Stimulated activated CD8-positive, alpha-beta memory T cell treated with anti-CD3 and anti-CD28 coated beads, Interleukin-7, amount 100 ng/mL, for 48 hours (primary cell): ENCODE measurements around the gene TFCP2L1.
"Not testable (repeated sequence)": the region's sequence is repeated elsewhere in the genome, so short reads cannot be mapped to it uniquely, and the experiment has no call there.

Source experiments
- DNase-seq, 2 donors: peaks; one replicate each; pipeline ENCODE4 v3.0.0-alpha.2; 2020; ENCODE audit warnings: low read depth in 1 of 2; ENCODE audit errors: extremely low read depth in 1 of 2

TFCP2L1 gene

DNA sequence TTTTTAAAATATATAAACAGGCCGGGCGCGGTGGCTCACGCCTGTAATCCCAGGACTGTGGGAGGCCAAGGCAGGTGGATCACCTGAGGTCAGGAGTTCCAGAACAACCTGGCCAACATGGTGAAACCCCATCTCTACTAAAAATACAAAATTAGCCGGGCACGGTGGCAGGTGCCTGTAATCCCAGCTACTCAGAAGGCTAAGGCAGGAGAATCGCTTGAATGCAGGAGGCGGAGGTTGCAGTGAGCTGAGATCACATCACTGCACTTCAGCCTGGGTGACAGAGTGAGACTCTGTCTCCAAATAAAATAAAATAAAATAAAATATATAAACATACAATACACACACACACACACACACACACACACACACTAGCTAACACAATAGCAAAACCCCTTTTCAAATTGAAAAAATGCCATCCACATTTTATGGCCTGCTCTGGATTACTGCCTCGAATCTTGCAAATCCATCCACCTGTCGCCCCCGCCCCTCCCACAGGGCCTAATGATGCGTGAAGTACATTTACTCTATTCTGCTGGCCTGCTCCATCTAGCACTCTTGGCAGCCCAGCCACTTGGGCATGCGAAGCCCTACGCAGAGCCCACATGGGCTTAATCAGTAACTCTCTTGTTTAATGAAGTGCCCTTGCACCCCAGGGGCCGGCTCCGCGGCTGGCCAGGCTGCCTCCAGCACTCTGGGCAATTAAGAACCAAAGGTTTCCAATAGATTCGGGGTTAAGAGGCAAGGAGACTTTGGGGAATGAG is 57.4 kb downstream of the TFCP2L1 start:
- not testable (repeated sequence) for DNase-seq

DNA sequence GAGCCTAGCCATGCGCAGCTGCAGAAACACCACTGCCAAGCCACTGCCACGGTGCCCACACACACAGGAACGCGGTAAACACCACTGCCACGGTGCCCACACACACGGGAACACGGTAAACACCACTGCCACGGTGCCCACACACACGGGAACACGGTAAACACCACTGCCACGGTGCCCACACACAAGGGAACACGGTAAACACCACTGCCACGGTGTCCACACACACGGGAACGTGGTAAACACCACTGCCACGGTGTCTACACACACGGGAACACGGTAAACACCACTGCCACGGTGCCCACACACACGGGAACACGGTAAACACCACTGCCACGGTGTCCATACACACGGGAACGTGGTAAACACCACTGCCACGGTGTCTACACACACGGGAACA is 59.3 kb downstream of the TFCP2L1 start:
- DNase-seq: not testable (repeated sequence)

DNA sequence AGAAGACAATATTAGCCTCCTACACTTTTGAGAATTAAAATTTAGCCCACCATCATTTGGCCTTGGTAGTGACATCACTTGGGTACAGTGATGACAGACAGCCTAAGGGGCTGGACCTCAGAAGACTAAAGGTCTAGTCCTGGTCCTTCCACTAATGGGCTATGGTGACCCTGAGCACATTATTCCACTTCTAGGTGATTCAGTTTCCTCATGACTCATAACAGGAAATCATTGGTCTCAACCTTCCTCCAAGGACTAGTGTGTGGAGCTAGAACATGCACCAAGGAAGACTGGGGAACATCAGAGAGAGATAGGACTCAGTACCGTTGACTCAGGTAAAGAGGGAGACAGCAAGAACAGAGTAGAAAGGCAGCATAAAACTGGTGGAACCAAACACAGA is 64.0 kb downstream of the TFCP2L1 start:
- no peak for DNase-seq

DNA sequence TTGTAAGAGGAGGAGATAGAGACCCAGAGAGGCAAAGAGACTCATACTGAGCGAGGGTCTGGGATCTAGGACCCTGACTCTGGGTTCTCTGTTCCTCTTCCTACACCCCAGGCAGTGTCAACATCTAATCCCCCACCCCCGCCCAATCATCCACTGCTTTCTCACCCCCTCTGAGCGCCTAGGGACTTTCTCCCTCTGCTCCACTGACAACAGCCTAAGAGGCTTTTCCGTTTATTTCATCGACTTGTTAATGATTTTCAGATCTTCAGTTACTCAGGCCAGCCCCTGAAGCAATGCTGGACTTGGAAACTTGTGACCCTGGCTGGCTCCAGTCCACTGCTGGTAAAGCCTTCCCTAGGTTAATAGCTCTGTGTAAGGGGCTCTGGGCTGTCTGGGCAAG is 65.1 kb downstream of the TFCP2L1 start:
- DNase-seq: no peak

DNA sequence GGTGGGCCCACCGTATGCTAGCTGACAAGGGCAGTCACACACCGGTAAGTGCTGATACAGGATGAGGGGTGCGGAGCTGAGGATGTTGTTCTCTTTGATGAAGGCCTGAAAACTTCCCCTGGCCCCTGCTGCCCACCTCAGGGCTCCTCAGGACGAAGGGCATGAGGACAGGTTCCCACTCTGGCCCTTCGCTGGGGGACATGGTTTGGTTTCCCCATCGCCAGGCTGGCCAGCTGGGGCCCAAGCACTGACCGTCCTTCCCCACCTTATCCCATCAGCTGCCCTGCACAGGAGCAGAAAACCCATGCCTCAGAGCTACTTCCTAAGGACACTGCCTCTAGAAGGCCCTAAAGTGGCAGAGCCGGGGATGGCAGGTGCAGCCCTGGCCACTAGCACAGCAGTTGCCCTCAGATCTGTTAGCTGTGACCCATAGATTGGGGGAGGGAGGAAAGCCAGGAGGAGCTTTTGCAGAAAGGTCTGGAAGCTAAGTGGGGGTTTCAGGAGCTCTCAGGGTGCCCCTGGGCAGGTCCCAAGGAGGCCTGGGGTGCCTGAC is 66.5 kb downstream of the TFCP2L1 start:
- DNase-seq: no peak

DNA sequence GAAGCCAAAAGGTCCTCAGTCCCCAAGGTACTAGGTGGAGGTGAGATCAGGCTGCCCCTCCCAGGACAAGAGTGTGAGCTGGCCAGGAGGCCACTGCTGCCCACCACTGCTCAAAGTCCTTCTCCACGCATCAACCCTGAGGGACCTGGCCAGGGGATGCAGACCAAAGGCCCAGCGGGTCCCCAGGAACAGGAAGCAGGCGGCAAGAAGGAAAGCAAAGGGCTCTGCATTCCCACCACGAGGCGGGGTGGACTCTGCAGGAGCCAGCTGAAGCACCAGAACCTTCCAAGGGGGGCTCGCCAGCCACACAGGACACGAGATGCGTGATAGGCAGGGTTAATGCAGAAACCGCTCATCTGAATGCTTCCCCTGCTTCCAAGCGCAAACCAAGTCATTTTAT is 67.4 kb downstream of the TFCP2L1 start:
- DNase-seq: no peak

DNA sequence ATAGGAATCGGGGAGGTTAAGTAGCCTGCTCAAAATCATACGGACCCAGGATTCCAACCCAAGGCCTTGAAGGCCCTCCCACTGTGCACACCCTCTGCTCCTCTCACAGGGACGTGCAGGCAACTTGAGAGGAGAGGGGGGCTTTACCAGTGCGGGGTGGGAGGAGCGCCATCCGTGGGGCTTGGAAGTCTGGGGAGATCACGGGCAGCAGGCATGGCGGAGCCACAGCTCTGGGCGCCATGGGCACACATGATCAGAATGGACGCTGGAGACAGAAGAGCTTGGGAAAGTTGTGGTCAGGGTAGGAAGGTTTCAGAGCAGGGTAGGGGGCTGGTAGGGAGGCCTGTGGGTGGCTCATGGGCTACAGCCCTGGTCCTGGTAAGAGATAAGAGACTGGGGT is 70.7 kb downstream of the TFCP2L1 start:
- DNase-seq: no peak

DNA sequence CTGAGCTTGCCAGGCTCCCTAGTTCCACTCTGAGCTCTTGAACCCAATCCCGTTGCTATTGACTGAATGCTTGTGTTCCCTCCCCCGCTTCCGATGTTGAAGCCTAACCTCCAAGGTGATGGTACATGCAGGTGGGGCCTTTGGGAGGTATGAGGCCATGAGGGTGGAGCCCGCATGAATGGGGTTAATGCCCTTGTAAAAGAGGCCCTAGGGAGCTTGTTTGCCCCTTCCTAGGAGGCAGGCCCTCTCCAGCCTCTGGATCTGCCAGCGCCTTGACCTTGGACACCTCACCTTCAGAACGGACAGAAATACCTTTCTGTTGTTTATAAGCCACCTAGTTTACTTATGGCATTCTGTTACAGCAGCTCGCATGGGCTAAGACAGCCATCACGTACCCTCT is 71.6 kb downstream of the TFCP2L1 start:
- DNase-seq: no peak

DNA sequence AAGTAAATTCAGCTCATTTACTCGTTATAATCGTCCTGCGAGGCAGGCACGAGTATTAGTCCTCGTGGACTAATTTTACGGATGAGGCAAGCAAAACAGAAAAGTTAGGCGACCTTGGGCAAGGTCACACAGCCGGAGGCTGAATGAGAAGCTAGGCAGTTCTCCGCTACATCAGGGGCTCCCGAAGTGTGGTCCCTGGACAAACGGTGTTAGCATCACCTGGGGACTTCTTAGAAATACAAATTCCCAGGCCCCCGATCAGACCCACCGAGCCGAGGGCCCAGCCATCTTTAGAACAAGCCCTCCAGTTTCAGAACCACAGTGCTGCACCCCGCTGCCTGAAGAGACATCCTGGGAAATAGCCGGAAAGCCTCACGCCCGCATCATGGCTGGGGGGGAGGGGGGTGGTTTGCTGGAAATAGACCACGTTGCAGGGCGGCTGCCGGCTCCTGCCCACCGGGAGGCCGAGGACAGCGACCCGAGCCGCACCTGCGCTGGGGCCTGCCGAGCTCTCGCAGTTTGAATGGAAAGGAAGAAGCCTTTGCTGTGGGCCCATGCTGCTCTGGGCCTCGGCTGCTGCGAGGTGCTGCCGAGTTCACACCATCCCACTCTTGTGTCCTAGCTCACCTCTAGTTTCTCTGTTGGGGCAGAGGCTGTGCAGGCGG is 72.2 kb downstream of the TFCP2L1 start:
- no peak for DNase-seq

DNA sequence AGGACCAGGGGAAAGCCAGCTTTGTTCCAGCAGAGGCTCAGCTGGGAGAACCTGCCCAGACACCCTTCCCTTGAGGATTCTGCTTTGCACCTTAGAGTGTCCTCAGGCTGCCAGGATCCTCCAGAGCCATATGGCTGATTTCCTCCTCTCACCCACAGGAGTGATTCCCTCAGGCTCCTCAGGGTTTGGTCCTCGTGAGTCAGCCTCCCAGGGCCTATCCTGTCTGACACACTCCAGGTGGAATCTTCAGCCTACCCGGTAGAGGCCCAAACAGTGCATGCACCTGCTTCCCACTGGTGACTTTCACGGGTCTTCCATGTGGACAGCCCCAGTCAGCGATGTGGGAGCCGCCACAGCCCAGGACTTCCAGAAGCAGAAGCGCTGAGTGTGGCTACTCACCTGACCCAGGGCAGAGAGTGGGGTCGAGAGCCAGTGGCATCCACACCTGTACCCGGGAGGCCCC is 73.3 kb downstream of the TFCP2L1 start:
- DNase-seq: no peak

DNA sequence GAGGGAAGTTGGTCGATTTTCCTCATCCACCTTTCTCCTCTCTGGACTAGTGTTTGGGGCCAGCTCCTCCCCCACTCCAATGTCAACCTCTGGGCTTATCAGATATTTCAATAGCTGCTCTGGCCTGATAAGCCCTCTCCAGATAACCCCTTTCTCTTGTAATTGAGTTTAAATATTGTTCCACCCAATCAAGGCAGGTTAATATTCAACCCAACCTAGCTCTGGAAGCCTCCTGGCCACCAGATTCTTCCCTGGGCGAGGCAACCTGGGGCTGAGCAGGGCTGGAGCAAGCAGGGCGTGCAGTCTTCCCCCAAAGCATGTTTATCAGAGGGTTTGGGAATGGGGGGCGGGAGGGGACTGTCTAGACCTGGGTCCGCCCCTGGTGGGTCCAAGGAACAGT is 73.8 kb downstream of the TFCP2L1 start:
- no peak for DNase-seq

DNA sequence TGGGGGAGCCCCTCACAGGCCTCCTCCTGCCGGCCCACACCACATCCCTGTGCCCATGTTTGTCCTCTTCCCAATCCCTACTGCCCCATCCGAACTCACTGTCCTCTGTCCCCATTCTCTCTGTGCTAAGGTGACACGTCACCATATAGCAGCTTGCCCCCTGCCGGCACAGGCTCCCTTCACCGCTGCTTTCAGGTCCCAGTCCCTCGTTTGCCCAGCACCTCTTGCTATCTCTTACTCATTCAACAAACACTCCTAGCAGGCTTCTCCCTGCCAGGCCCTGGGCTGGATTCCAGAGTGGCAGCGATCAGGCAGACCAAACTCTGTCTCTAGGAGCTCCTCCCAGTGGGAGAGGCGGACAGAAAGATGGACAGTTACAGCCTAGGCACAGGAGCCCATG is 74.3 kb downstream of the TFCP2L1 start:
- no peak for DNase-seq

DNA sequence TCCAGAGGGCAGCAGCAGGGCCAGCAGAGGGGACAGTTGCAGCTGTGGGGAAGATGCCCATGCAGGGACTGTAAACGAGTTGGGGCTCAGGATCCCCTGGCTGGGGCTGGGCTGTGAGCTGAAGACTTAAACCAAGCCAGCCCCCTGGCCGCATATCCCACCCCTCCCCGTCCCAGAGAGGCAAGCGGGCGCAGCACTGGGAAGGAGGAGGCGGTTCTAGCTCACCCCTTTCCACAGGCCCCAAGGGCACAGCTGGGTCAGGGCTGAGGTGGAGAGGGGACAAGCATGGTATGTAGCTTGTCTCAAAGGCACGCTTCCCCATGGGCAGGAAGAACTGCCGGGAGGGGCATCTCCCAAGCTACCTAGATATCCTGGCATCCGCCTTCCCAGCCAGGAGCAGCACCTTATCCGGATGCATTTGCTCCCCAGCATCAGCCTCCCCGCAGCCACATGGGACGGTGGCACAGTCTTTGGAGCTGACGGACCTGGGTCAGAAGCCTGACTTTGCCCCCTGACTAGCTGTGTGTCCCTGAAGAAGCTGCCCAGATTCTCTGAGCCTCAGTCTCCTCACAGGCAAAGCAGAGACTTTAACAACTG is 75.9 kb downstream of the TFCP2L1 start:
- DNase-seq: no peak

DNA sequence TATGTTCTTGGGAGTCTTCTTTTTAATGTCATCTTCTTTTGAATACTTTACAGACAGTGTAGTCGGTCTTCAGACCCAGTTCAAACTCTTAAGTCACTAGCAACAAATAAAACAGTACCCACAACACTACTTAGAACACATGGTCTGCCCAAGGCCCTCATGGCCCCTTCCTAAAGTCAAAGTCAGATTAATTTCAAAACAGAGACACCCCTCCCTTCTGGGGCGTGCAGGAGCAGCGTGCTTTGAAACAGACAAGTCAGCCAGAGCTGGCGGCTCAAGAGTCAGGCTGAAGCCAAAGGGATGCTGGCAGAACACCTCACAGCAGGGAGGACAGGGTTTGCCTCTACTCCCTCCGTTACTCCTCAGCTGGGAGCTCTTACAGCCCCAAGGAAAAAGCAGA is 77.5 kb downstream of the TFCP2L1 start:
- no peak for DNase-seq

DNA sequence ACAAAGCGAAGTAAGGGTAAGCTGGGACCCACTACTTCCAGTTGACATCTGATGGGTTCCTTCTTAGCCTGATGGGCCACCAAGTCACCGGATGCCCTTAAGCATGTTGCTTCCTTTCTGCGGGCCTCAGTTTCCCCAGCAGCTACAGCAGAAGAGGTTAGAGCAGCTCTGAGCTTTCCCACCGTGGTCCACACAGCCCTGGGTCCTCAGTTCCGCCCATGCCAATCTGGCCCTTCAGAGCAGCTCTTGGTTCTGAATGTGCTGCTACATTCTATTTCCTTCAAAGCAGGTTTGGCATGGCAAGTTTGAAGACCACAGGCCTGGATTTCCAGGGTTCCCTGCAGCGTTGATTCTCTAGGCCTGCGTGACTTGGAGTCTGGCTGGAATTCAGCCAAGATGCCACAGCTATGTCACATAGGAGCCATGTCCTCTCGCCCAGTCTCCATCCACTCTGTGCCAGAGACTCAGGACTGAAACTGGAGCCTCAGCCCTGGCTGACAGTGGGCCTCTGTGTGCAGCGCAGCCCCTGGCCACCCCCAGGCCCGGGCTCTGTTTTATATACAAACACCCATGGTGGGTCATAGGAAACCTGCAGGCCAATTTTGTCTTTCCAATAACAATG is 79.6 kb downstream of the TFCP2L1 start:
- DNase-seq: no peak

DNA sequence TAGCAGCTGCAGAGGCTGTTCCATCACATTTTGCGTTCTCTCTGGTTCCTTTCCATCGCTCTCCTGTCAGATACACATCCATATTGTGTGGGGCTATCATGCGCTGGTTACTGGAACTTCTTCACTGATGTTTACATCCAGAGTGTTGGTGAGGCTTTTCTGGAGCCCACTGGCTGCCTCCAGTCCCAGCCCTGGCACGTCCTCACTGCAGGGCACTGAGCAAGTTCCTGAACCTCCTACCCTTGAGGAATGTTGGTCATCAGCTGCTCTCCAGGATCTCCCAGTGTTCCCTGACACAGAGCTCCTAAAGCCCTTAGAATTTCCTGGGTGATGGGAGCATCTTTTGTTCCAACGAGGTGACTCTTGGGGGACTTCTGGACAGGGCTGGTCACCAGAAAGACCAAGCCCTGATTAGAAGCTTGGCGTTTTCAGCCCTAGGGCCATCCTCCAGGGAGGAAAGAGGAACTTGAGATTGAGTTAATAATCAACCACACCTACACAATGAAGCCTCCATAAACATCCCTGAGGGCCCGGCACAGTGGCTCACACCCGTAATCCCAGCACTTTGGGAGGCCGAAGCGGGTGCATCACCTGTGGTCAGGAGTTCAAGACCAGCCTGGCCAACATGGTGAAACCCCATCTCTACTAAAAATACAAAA is 81.3 kb downstream of the TFCP2L1 start:
- no peak for DNase-seq

DNA sequence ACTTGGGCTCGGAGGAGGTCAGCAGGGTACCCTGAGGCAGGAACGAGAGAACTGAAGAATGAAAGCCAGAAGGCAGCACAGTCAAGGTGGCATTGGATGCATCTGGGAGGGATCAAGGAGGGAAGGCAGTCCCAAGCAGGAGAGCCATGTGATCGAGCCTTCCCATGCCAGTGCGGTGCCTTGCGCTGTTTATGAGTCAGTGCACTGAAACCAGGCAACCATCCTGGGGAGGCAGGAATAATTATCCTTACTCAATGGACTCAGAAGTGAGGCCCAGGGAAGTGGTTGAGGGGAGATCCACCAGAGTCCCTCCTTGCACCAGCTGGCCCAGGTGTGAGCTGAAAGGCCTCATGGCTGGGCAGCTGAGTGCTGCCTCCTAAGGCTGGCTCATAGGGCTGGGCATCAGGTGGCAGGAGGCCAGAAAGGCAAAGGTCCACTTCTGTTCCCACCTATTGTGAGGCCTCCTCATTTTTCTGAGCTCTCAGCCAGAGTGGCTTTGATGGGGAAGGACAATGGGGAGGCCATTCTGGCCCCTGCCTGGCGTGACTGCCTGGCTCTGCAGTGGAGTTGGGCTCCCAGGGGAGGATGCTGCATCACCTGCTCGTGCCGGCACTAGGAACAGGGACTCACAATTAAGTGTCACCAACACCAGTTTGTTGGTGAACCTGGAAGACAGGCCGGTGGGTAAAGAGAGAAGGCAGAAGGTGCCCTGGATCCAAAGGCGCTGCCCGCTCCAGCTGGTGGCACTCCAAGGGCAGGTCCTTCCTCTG is 82.3 kb downstream of the TFCP2L1 start:
- DNase-seq: no peak

DNA sequence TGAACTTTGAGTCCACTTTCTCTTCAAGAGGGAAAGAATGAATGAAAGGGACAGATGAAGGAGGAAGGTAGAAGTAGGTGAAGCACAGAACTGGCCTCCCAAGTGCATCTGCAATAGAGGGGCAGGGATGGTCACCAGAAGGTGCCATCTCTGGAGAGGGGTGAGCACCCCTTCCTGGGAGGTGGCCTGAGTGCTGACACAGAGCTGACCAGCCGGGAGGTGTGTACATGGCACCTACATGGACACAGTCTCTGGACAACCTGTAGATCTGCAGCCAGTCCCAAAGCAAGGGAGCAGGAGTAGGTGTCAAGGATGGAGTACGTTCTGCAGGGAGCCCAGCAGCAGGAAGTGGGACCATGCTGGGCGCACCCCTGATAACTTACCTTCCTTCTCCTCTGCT is 83.2 kb downstream of the TFCP2L1 start:
- DNase-seq: no peak

DNA sequence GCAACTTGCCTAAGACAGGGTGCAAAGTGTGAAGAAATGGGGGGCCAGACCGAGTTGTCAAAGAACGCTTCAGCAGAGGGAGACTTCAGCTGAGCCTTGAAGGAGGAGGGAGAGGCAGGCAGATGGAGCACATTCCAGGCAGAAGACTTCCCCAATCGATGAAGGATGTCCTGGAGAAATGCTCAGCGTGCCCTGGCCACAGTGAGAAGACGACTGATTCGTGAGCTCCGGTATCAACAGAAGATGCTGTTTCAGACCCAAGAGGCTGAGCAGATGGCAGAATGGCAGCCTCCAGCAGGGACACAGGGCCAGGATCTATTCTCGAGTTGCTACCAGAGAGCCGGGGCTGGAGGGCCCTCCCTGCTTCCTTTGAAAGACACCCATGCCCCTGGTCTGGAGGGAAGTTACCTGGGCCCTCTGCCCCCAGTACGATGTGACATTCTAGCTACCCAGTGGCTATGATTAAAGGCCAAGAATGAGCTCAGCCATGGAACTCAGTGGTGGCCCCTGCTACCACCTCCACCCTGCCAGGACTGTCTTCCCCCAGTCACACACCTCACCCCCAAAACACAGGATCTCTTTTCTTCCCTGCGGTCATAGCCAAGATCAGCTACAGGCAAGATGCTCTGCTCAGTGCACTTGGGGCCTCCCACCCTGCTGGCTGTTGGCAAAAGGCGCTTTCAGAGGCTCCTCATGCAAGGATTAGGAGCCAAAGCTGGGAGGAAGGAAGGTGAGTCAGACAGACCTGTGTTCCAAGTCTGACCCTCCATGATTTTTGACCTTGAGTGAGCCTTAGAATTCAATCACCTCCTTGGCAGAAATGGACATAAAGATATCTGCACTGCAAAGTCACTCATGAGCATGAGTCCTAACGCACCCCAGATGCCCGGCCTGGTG is 84.3 kb downstream of the TFCP2L1 start:
- DNase-seq: no peak
